ENCODE data around the gene SSBP2.

SSBP2 gene

DNA sequence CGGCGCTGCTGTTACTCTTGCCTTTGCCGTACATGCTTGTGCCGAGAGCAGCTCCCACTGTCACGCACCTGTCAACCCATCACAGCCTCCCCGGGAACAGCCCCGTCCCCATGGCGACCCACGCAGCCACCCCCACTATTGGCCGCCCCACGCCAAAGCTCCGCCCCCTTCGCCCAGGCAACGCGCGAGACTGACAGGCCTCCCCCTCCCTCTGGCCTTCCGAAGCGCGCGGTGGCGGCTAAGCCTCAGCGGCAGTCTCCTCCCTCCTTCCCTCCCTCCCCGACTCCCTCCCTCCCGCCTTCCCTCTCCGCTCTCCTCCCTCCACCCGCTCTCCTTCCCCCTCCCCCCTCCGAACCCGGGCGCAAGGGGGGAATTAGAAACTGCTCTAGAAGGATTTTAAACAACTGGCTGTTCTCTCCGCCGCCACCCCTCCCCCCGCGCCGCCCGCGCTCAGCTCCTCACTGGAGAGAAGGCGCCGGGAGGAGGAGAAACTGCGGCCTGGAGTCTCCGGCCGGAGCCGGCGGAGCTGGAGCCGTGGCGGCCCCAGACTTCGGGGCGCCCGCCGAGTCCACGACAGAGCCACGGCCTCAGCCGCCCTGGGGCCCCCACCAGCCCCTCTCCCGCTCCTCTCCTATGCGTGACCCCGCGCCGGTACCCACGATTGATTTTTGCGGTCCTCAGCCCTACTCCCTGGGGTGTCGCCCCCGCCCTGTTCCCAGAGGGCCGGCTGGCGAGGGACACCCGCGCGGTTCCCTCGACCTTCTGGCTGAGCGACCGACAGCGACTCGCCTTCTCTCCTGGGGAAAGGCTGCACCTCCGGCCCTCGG is at the start of gene SSBP2:
Gene SSBP2 (minus strand): TSS at position 89 of the 827 bp plus-strand sequence. CDS start 55 bp downstream, at position 34.
- DNase-seq (ENCODE audit: low read depth in 1 of 2, low spot score in 1 of 2): peak; percentile 99

DNA sequence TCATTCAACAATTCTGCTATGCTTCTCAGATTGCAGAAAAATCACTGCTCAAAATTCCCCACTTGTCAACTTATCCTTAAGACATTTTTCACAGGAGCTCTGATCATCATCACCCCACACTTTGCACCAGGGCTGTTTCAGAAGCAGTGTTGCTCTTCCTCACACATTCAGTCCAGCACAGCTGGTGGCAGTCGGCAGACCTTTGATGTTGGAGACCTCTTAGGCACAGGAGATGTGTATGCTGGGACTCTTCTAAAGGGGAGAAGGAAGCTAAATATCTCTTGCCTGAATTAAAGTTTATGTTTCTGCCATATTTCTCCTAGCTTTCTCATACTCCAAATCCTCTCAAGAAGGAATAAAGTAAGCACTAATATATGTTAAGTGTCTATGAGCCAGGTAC is 44.8 kb upstream of the SSBP2 start:
- DNase-seq (ENCODE audit: low read depth in 1 of 2, low spot score in 1 of 2): no peak

DNA sequence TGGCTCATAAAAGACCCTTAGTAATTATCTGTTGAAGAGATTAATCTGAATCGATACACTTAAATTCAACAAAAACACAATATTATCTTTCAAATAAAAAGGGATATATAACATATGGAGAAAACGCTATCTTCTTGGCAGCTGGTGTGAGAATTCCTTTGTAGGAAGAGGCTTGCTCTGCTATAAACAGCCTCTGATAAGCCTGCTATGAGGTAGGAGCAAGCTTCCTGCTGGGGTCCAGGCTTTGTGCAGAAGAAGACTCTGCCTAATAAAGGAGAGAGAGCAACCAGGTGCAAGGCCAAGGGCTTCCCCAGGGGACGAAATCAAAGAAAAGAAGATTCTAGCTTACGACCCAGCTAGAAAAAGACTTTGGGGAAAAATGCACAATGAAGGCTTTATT is 43.3 kb upstream of the SSBP2 start:
- DNase-seq (ENCODE audit: low read depth in 1 of 2, low spot score in 1 of 2): no peak

DNA sequence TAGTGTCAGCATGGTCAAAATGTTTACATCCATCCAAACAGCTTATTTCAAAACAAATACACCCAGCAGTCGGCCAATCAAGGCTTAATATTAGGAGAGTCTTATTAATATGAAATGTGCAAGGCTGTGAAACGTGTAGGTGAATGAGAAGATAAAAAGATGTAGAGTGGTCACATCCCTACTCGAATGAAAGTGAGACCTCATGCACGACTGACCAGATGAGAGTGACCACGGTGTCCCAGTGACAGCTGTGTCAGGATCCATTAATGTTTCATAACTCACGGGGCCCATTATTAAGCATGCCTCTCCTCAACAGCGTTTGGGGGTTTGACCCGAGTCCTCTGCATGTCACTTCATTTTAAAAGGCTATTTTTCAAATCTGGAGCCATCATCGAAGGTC is 39.4 kb upstream of the SSBP2 start:
- DNase-seq (ENCODE audit: low read depth in 1 of 2, low spot score in 1 of 2): no peak

DNA sequence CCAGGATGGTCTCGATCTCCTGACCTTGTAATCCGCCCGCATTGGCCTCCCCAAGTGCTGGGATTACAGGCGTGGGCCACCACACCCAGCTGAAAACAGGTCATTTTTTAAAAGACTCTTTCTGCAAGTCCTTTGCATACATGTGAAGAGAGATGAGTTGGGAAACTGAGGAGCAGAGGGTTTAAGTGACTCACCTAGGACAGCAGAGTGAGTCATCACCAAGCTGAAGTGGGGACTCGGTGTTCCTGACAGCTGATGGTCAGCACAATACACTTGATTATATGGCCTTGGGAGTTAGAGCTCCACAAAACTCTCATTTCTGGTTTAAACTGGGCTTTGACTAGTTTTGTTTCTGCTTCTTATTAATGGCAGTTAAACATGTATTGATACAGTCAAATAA is 38.1 kb upstream of the SSBP2 start:
- DNase-seq (ENCODE audit: low read depth in 1 of 2, low spot score in 1 of 2): no peak

DNA sequence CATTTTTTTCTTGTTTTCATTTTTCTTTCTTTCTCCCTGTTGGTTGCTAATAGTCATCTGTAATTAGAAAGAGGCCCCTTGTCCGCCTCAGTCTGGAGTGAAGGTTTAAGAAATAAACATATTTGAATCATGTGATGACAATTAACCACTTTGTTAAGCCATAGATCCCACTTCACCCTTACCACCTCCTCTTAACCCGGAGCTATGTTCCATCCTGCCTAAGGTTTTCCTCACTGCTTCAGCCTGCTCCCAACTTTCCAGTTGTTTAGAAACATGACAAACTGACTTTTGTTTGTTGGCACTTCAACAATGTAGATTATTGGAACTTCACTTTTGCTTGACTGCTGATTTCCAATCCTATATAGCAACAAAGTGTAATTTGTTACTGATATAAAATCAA is 37.4 kb upstream of the SSBP2 start:
- DNase-seq (ENCODE audit: low read depth in 1 of 2, low spot score in 1 of 2): no peak

DNA sequence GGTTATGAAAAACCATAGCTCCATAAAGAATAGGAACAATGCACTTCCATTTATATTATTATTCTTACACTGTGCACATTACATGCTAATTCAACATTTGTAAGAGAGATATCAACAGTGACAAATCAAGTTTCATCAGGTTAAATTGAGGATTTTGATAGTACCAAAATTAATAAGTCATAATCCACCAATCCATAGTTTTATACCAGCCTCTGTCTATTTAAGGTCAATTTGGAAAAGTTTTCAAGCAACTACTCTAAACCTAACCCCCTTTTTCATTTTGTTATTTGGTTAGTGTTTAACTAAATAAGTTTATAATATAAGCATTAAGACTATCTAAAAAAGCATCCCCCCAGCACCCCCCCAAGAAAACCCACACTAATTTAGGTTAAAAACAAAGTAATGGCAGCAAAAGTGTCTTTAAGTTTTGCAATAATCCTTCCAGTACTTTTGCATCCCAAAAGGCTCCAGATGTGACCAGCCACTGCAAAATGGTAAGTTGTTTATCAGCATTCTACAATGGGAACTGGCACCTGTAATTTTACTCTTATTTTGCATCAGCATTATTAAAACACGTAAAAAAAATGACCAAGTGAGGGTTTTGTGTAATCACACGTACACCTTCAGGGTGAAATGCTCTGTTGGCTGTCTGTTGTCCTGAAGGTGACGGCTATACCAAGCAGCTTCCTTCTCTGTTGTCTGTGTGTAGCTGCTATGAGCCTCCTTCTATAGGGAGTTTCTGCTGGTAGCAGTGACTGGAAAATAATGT is 36.8 kb upstream of the SSBP2 start:
- no peak for DNase-seq (ENCODE audit: low read depth in 1 of 2, low spot score in 1 of 2)

DNA sequence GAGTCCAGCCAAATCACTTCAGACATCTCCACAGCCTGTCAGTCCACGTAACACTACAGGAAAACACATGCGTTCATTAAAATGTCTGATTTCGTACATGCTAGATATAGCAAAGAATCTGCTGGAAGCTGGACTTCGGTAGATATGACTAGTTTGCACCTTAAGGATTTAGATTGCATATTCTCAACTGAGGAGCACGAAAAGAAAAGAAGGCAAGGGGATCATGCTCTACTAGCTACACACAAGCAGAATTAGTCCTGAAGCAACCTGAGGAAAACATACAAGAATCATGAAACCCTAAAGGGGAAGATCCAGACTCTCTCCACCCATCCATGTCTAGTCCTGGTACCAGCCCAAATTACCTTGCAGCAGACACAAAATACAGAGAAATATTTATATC is 36.1 kb upstream of the SSBP2 start:
- DNase-seq (ENCODE audit: low read depth in 1 of 2, low spot score in 1 of 2): no peak

DNA sequence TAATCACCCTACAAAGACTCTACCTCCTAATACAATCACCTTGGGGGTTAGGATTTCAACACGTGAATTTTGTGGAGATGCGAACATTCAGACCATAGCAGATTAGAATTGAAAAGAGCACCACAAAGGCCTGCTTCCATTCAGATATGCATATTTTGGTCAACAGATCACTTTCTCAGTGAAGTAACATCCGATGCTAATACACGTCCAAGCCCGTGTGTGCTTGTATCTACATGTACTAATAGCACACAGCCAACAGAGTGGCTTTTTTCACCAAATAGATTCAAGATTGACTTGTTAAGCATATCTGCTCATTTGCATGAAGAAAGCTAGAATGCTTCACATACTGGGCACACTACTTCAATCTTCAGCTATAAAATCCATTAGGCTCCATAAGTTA is 35.6 kb upstream of the SSBP2 start:
- DNase-seq (ENCODE audit: low read depth in 1 of 2, low spot score in 1 of 2): no peak

DNA sequence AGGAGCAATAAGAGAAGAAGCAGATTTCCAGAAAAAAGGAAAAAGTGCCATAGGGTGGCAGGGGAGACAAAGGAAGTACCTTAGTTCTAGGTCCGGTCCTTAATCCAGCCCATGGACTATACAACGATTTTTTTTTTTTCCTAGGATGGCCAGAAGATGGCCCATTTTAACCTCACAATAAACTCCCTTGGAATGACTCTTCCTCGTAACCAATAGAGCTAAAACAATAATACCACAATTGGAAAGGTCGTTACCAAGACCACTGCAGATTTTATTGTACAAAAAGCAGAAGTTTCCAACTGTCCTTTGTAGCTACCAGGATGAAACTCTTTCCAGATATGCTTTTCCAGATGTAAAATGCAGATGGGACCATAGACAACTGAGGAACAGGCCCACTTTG is 34.4 kb upstream of the SSBP2 start:
- no peak for DNase-seq (ENCODE audit: low read depth in 1 of 2, low spot score in 1 of 2)

DNA sequence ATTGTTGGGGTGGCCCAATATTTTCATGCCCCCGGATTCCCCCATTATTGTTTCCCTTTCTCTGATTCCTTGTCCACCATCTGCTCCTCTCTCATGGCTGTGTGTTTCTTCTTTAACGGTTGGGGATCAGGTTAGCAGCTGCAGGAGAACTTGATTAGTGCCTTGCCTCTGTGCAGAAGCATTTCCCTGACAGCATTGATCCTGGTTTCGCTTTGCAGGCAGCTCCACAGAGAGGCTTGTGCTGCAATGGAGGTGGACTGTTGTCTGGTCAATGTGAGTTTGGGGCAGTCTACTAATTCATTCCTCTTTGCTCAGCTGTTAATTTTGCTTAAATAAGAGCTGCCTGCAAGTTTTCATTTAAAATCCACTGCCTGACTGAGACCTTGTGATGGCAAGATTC is 32.5 kb upstream of the SSBP2 start:
- DNase-seq (ENCODE audit: low read depth in 1 of 2, low spot score in 1 of 2): no peak

DNA sequence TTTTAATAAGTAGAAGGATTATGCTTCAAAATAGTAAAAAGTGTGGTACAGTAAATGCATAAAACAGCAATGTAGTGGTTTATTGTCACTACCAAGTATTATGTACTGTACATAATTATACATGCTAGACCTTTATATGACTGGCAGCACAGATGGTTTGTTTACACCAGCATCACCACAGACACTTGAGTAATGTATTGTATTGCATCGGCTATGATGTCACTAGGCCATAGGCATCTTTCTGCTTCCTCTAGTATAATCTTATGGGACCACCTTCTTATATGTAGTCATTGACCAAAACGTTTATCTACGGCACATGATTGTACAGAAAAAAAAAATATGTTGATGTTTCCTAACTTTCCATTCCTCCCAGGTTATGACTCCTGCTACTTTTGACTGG is 31.9 kb upstream of the SSBP2 start:
- DNase-seq (ENCODE audit: low read depth in 1 of 2, low spot score in 1 of 2): no peak

DNA sequence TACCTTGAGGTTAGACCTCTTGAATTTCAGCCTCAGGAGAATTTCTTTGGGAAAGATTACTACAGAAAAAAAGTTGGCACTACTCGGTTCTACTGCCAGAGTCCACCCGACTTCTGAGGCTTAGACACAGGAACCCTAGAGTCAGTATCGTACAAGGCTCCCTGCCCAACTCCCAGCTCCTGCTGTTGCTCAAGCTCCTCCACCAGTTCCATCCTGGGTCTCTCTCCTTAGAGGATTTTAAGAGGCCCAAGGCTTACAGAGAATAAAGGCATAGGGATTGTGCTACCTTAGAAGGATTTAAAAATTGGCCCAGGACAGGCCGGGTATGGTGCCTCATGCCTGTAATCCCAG is 29.0 kb upstream of the SSBP2 start:
- no peak for DNase-seq (ENCODE audit: low read depth in 1 of 2, low spot score in 1 of 2)

DNA sequence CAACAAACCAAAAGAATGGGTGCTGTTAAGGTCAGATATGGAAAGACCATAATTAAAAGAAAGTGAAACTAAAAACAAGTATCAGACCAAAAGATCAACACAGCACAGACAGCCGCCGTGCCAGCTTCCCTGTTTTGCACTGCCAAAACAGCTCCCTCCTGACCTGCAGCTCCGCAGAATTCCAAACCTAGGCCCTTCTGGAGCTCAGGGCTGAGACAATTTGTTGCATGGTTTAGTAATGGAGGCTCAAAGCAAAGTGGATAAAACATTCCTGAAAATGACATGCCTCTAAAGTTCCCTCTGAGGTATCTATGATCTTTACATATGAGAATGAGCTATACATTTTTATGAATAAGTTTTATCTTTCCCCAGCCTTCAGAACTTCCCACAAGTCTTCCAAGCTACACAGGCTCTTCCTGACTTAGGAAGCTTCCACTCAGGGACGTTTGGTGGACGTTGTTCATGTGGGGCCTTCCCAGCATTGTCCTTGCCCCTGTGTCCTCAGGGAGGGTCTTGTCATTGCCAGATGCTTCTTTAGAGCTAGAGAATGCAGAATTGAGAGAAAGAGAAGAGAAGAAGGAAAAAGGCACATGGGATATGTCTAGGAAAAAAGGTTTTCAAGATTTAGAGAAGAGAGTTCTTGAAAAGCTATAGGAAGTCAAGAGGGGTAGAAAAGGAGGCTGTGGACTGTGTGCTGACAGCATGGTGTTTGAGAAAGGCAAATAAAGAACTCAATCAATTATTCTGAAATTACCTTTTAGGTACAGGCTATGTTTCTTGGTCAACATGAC is 28.4 kb upstream of the SSBP2 start:
- DNase-seq (ENCODE audit: low read depth in 1 of 2, low spot score in 1 of 2): no peak

DNA sequence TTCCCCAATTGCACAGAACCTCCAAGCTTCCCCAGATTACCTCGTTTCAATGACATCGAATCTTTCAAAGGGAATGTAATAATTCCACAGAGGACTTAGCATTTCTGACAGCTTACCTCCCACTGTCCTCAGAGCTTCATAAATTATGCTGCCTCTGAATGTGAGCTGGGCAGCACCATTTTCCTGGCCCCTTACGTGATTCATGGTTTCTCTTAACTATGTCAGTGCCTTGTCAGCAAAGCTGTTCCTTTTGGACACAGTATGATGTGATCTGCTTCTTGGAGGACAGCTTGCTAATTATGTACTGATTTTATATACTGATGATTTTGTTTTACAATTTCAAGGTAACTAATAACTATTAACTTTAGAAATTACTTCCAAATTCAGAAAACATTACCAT is 27.7 kb upstream of the SSBP2 start:
- DNase-seq (ENCODE audit: low read depth in 1 of 2, low spot score in 1 of 2): no peak

DNA sequence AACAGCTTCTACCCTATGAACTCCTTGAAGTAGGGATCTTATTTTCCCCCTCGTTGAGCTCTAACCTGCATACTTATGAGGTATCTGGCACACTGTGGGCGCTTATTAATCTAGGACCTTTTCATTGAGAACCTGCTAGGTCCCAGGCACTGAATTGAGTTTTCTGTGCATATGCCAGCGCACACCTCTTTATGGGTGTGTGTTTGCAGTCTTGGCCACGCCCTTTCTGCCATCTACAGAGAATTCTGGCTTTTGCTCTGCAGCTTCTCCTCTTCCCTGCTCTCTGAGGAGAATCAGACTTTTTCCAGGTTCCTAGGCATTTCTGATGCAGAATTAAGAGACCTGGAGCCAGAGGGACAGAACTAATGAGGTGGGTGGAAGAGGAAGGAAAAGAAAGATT is 25.4 kb upstream of the SSBP2 start:
- no peak for DNase-seq (ENCODE audit: low read depth in 1 of 2, low spot score in 1 of 2)

DNA sequence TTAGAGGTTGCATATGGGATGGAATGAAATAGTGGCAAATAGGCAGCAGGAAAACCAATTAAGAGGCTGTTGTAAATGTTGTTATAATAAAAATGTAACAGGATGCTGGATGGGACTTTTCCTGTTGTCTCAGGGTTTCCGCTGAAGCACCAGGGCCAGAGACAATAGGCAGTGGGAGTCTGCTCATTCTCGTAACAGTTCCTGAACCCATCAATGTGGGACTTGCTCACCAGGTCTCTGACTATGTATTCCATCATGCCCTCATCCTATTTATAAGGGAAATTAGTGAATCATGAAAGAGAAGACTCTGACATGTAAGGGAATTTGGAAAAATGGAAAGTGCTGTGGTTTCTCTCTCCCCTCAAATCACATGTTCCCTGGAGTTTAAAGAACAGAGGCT is 23.5 kb upstream of the SSBP2 start:
- no peak for DNase-seq (ENCODE audit: low read depth in 1 of 2, low spot score in 1 of 2)

DNA sequence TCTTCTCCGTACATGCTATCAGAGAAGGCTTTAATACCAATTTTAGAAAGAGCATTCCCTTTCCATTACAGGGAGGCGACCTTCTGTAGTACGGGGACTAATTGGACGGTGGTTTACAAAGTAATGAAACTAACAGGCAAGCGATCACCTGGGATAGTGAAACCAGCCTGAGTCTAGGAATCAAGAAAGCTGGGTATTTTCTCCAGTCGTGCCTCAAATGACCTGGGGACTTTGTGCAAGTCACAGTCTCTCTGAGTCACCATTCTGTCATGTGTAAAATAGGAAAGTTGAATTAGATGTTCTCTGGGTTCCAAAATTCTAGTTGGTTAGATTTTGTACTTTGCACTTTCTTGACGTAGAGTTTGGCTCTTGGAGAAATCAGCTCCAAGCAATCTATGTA is 22.7 kb upstream of the SSBP2 start:
- DNase-seq (ENCODE audit: low read depth in 1 of 2, low spot score in 1 of 2): no peak

DNA sequence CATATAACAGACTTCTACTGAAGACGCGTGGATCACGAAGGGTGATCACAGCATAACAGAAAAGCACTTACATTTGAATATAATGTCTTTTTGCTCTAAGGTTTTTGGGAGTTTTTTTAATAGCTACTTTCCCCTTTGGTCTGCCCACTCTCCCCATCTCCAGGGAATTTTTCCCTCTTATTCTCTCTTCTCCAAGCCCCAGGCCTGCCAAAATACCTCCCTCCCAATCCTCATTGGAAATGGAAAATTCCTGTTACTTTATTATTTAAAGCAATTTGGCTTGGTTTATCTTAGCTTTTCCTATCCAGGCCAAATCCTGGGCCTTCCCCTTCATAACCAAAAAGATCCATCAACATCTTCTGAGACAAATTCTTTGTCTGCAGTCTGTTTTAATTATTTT is 22.3 kb upstream of the SSBP2 start:
- no peak for DNase-seq (ENCODE audit: low read depth in 1 of 2, low spot score in 1 of 2)

DNA sequence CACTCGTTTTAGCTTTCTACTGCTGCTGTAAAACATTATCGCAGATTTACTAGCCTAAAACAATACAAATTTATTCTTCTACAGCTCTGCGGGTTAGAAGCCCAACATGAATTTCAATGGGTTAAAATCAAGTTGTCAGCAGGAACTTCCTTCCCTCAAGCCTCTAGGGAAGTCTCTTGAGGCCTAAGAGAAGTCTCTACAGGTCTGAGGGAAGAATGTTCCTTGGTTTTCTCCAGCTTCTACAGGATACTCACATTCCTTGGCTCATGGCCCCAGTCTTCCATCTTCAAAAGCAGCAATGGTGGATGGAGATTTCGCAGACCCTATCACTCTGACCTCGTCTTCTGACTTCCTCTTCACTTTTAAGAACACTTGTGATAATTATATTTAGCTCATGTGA is 21.6 kb upstream of the SSBP2 start:
- DNase-seq (ENCODE audit: low read depth in 1 of 2, low spot score in 1 of 2): no peak

DNA sequence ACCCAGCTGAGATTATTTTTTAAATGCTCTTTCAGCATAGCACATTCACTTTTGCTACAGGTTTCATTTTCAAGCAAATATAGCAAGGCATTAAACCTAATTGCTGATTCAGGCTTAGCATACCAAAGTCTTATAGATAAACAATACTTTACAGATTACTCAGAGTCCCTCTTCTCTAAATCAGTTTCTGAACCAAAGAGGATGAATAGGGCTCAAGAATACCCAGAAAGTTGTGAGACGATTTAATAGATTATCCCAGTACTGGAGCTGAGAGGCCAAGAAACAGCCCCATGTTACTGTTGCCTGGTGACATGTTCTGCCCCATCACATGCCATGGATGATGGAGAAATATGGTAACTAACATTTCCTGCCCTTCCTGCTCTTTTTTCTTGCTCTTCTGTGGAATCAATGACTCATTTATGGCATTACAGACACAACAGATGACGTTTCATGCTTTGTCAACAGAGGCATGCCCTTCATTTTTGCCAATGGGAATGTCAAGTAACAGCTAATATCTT is 18.1 kb upstream of the SSBP2 start:
- DNase-seq (ENCODE audit: low read depth in 1 of 2, low spot score in 1 of 2): no peak

DNA sequence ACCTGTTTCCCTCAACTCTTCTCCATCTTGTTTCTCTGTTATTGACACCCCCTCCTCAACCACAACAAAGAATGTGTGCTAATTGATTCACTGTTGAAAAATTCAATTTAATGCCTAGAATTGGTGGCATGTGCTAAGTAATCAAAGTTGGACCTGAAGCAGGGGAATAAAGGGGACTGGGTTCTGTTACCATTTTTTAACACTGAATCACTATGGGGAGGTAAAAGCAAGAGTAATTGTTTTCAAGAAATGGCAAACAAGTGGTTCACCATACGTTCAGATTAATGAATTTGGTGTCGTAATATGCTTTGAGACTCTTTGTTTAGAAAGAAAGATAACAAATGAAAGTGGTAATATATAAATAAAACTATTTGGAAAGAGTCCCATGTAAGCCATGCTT is 17.0 kb upstream of the SSBP2 start:
- no peak for DNase-seq (ENCODE audit: low read depth in 1 of 2, low spot score in 1 of 2)

All from activated T-helper 1 cell treated with anti-CD3 and anti-CD28 coated beads, Interleukin-2, amount 50 U/mL, for 16 hours (primary cell).